Colonic mucosa (tissue), 4 donors: ENCODE results near the gene SPIRE1. TPM values are rescaled to one million over a fixed set of nuclear protein-coding genes. Genes with fewer than 3 reads are reported as not detected.

Source experiments
- DNase-seq: peaks from one replicate; pipeline ENCODE4 v3.0.0-alpha.2; 2020
- H3K27ac ChIP-seq: fragments of 200-600 bp; one replicate; pipeline ENCODE4 v1.8.0; 2021
- H3K27me3 ChIP-seq: fragments of 200-600 bp; one replicate; pipeline ENCODE4 v1.8.0; 2021
- H3K36me3 ChIP-seq: fragments of 200-600 bp; one replicate; pipeline ENCODE4 v1.8.0; 2021
- H3K4me1 ChIP-seq: fragments of 200-600 bp; one replicate; pipeline ENCODE4 v1.8.0; 2021; ENCODE audit warnings: mild to moderate bottlenecking
- H3K4me3 ChIP-seq: fragments of 200-600 bp; one replicate; pipeline ENCODE4 v1.8.0; 2021
- H3K9ac ChIP-seq, 2 donors: one replicate each; pipeline ENCODE4 v1.7.0; 2013; ENCODE audit warnings: control low read depth in 2 of 2, low read depth in 2 of 2, low read length in 2 of 2
- H3K9me3 ChIP-seq: fragments of 200-600 bp; one replicate; pipeline ENCODE4 v1.8.0; 2021
- intact Hi-C: fragments of 100-400 bp; cut with DNase I; formaldehyde crosslinking; loops from one replicate; pipeline ENCODE4 v1.14.1; 2022
- total RNA-seq, 2 donors: library from RNA; stranded (reverse); fragmentation: NEBNext Ultra II Directional in 1 of 2; extraction: Animal tissue kit (Norgen Biotek cat#: 25700) in 1 of 2; gene quantifications; one replicate each; pipeline ENCODE4 v1.2.1, GENCODE V29; 2021
- TF ChIP-seq, protein P1 (sequence below): fragments of 200-600 bp; IDR thresholded peaks from one replicate; pipeline ENCODE4 v1.8.0; 2022; ENCODE audit warnings: antibody characterized with exemption, mild to moderate bottlenecking
- donor health status: healthy.
- donor health status: DM: no; HTN: no; CAD: no.
- donor health status: DM: no; HTN: no; CAD: no.

The SPIRE1 gene
- total RNA-seq, 2 donors from 2014 or later, result 2.7 to 9.0 TPM

DNA sequence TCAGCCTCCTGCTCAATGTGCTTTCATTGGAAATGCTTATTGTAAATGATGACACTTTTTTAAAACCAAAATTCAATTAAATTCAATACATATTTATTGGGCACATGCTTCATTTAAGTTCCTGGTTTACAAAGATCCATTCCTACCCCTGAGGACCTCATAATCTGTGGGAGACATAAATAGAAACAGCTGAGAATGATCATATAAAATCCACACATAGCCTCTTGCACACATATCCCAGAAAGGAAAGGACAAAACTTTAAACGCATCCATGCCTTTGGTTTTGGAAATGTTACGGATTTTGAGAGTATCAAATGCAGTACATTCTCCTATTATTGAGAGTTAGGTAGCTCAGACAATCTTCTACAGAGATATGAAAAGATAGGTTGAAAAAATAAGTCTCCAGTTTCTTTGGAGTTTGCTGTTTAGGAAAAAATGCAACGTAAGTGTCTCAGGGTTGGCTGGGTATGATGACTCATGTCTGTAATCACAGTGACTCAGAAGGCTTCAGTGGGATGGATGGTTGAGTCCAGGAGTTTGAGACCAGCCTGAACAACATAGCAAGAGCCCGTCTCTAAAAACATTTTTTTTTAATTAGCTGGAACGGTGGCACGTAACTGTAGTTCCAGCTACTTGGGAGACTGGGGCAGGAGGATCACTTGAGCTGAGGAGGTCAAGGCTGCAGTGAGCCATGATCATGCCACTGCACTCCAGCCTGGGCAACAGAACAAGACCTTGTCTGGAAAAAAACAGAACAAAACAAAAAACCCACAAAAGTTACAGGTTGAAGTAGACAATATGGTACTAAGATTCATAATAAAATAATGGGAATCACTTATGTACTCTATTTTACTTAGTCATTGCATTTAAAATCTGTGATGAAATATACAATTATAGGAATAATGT lies 254.1 kb downstream of the SPIRE1 start:
- H3K4me3 ChIP-seq, result no peak overlapping the region
- no peak for DNase-seq
- H3K4me1 ChIP-seq, result peaks cover 7% of the 10 kb centered on the region
- H3K36me3 ChIP-seq, result no peaks in the 10 kb centered on the region
- H3K9ac ChIP-seq, result no peak overlapping the region
- intact Hi-C loops, result no loop called here
- no peak overlapping the region for H3K27ac ChIP-seq
- TF ChIP-seq, protein P1, sequence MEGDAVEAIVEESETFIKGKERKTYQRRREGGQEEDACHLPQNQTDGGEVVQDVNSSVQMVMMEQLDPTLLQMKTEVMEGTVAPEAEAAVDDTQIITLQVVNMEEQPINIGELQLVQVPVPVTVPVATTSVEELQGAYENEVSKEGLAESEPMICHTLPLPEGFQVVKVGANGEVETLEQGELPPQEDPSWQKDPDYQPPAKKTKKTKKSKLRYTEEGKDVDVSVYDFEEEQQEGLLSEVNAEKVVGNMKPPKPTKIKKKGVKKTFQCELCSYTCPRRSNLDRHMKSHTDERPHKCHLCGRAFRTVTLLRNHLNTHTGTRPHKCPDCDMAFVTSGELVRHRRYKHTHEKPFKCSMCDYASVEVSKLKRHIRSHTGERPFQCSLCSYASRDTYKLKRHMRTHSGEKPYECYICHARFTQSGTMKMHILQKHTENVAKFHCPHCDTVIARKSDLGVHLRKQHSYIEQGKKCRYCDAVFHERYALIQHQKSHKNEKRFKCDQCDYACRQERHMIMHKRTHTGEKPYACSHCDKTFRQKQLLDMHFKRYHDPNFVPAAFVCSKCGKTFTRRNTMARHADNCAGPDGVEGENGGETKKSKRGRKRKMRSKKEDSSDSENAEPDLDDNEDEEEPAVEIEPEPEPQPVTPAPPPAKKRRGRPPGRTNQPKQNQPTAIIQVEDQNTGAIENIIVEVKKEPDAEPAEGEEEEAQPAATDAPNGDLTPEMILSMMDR, result no peak
- H3K9me3 ChIP-seq, result no peaks in the 10 kb centered on the region
- no peaks in the 10 kb centered on the region for H3K27me3 ChIP-seq

DNA sequence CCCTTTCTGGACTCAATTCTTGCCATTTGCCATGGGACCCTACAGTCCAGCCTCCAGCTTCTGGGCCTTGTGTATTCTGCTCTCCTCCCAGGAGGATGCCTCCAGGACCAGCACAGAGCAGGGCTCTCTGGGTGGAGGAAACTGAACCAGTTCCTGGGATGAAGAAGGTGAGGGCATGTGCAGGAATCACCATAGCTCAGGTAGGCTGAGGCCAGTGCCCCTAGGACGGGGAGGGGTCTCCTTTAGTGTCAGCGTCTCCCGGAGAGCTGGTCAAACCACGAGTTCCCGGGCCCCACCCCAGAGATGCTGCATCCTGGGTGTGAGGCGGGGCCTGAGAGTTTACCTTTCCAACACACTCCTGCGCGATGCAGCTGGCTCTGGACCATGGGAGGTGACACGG lies 256.0 kb downstream of the SPIRE1 start:
- intact Hi-C loops, result no loop called here
- no peaks in the 10 kb centered on the region for H3K36me3 ChIP-seq
- peak; percentile 45 for DNase-seq
- H3K27ac ChIP-seq, result no peak overlapping the region
- no peak overlapping the region for H3K9ac ChIP-seq
- H3K27me3 ChIP-seq, result no peaks in the 10 kb centered on the region
- H3K4me3 ChIP-seq, result no peak overlapping the region
- TF ChIP-seq, protein P1, result no peak
- H3K4me1 ChIP-seq, result peaks cover 1% of the 10 kb centered on the region
- H3K9me3 ChIP-seq, result no peaks in the 10 kb centered on the region

DNA sequence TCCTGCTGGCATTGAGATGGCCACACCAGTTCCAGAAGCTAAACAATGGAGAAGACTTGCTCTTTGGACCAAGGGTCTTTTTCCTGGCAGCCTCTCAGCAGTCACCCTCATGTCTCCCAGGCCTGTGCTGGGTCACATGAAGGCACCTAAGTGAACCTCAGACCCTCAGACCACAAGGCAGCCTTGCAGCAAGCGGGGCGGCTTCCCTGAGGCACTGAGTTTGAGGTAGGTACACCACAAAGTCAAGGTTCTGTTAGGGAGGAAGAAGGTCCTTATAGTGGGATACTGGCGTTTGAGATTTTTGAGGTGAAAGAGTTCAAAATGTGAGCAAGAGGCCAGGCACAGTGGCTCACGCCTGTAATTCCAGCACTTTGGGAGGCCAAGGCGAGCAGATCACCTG lies 258.7 kb downstream of the SPIRE1 start:
- DNase-seq, result no peak
- Histone ChIP-seq H3K9me3 (no peaks in the 10 kb centered on the region), H3K4me1 (peaks cover 3% of the 10 kb centered on the region), H3K4me3 (no peak overlapping the region), H3K27ac (no peak overlapping the region), H3K27me3 (no peaks in the 10 kb centered on the region), H3K36me3 (no peaks in the 10 kb centered on the region), H3K9ac (no peak overlapping the region)
- intact Hi-C loops, result loop anchor here (10.0 kb wide), 1 partner anchor 136 kb away; no protein-coding TSS in a partner anchor
- TF ChIP-seq, protein P1, result no peak

DNA sequence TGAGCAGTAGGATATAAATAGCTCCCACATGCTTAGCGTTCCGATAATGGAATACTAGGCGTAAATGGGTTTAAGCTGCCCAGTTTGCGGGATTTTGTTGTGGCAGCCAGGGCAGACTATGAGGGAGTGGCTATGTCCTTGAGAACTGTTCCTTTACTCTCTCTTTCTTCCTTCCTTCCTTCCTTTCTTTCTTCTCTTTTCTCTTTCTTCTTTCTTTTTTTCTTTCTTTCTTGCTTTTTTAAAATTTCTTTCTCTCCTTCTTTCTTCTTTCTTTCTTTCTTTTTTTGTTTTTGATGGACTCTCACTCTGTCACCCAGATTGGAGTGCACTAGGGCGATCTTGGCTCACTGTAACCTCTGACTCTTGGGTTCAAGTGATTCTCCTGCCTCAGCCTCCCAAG lies 259.3 kb downstream of the SPIRE1 start:
- no peaks in the 10 kb centered on the region for H3K27me3 ChIP-seq
- H3K36me3 ChIP-seq, result no peaks in the 10 kb centered on the region
- no peak for DNase-seq
- TF ChIP-seq, protein P1, result no peak
- H3K9me3 ChIP-seq, result no peaks in the 10 kb centered on the region
- intact Hi-C loops, result loop anchor here (10.0 kb wide), 1 partner anchor 136 kb away; no protein-coding TSS in a partner anchor
- no peak overlapping the region for H3K4me3 ChIP-seq
- H3K27ac ChIP-seq, result no peak overlapping the region
- H3K9ac ChIP-seq, result no peak overlapping the region
- H3K4me1 ChIP-seq, result peaks cover 3% of the 10 kb centered on the region

DNA sequence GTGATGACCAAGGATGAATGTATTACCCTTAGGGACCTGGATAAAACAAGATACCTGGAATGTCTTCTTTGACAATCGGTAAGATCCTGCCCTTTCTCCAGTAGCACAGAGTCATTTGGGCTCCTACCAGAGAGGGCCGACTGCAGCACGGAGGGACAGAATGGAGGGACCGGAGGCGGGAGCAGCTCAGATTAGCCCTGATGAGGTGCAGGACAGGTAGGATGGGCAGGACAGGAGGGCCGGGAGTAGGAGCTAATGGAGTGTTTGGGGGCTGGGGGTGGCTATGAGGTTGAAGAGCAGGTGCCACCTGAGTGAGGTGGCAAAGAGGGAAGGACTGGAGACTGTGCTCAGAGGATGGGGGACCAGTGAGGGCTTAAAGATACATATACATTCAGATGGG lies 260.1 kb downstream of the SPIRE1 start:
- H3K9me3 ChIP-seq, result no peaks in the 10 kb centered on the region
- H3K36me3 ChIP-seq, result no peaks in the 10 kb centered on the region
- peaks cover 3% of the 10 kb centered on the region for H3K4me1 ChIP-seq
- H3K4me3 ChIP-seq, result no peak overlapping the region
- H3K27ac ChIP-seq, result no peak overlapping the region
- no peak overlapping the region for H3K9ac ChIP-seq
- TF ChIP-seq, protein P1, result no peak
- DNase-seq, result no peak
- no peaks in the 10 kb centered on the region for H3K27me3 ChIP-seq
- intact Hi-C loops, result loop anchor here (10.0 kb wide), 1 partner anchor 137 kb away; no protein-coding TSS in a partner anchor
